ENCODE measurements around the gene DGKQ.

The DGKQ gene

DNA sequence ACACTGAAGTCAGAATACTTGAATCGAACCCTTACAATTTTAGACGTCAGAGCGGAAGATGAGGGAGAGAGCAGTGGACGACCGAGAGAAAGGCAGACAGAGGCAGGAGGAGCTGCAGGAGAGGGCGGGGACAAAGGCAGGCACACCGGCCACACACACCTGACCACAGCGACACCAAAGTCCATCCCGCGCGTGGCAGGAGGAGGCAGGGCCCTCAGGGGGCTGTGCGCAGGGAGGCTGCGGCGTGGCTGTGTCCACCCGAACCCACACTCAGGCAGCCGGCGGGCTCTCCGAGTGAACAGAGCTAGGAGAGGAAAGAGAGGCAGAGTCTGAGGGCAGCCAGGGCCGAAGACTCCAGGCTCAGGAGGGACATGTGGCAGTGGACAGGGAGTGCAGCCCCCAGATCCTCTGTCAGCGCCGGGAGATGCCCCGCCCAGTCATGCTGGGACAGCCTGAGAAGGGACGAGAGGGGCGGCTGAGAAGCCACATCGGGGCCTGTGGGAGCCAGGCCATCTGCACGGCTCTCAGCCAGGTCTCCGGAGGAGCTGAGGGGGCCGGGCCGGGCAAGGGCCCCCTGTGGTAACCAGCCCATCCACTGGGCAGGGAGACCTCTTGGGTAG lies 61.4 kb downstream of the DGKQ start:
- H4K20me1 ChIP-seq (ENCODE audit: insufficient read depth, low read length) = 0 out of 2 replicates have a peak, but pooled peaks cover 4% of the 10 kb centered on the region
- H3K4me3 ChIP-seq (ENCODE audit: low read length) = no peak overlapping the region
- DNase-seq = no peak
- no peaks in the 10 kb centered on the region for H3K9me2 ChIP-seq (replicated peaks; ENCODE audit: insufficient read depth, low read length)
- peaks cover 54% of the 10 kb centered on the region for H3K79me2 ChIP-seq (ENCODE audit: low read length)
- no peaks in the 10 kb centered on the region for H3K4me1 ChIP-seq (ENCODE audit: low read length)
- no peaks in the 10 kb centered on the region; the same call in 1 of the 2 replicates for H3K36me3 ChIP-seq (replicated peaks; ENCODE audit: insufficient read depth, low read length)
- no peak overlapping the region for H3K4me2 ChIP-seq (ENCODE audit: low read depth, low read length)
- H3K27ac ChIP-seq (ENCODE audit: low read length) = no peak overlapping the region
- no peaks in the 10 kb centered on the region for H3K27me3 ChIP-seq (replicated peaks; ENCODE audit: insufficient read depth, low read length)
- no peaks in the 10 kb centered on the region for H3K9me3 ChIP-seq (replicated peaks; ENCODE audit: insufficient read depth, low read length)
- H3F3A ChIP-seq (ENCODE audit: insufficient read depth, low read length) = no peaks in the 10 kb centered on the region
- H2AFZ ChIP-seq (ENCODE audit: low read length) = no peak overlapping the region
- TF ChIP-seq EZH2phosphoT487 (IDR thresholded peaks at IDR 0.05; ENCODE audit: low read length) = no peak
- TF ChIP-seq, protein P1, sequence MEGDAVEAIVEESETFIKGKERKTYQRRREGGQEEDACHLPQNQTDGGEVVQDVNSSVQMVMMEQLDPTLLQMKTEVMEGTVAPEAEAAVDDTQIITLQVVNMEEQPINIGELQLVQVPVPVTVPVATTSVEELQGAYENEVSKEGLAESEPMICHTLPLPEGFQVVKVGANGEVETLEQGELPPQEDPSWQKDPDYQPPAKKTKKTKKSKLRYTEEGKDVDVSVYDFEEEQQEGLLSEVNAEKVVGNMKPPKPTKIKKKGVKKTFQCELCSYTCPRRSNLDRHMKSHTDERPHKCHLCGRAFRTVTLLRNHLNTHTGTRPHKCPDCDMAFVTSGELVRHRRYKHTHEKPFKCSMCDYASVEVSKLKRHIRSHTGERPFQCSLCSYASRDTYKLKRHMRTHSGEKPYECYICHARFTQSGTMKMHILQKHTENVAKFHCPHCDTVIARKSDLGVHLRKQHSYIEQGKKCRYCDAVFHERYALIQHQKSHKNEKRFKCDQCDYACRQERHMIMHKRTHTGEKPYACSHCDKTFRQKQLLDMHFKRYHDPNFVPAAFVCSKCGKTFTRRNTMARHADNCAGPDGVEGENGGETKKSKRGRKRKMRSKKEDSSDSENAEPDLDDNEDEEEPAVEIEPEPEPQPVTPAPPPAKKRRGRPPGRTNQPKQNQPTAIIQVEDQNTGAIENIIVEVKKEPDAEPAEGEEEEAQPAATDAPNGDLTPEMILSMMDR (IDR thresholded peaks at IDR 0.05; ENCODE audit: low read length) = no peak
- no peak for TF ChIP-seq EZH2 (optimal IDR thresholded peaks at IDR 0.05; ENCODE audit: low read depth, low read length)
- no peak overlapping the region for H3K9ac ChIP-seq (ENCODE audit: low read length)

DNA sequence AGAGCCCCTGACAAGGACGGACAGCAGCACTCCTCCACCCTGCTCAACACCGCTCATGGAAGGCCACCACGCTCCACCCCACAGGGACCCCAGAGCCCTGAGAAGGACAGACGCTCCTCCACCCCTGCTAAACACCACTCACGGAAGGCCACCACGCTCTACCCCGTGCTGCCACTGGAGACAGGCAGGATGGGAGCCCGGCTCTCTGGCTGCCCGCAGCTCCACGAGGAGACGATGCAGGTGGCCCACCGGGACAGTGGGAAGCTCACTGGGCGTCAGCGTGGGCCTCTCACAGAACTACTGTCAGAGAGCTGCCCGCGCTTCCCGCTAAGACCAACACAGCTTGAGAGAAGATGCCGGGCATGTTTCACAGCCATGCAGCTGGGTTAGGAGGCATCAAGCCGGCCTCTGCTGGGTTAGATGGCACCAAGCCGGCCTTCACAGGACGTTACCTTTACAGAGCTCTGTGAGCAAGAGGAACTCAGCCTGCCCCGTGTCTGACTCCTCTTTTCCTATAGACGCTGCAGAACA lies 62.1 kb downstream of the DGKQ start:
- Histone ChIP-seq H3K9me3 (replicated peaks; ENCODE audit: insufficient read depth, low read length) (no peaks in the 10 kb centered on the region), H3K9me2 (replicated peaks; ENCODE audit: insufficient read depth, low read length) (no peaks in the 10 kb centered on the region), H3K27me3 (replicated peaks; ENCODE audit: insufficient read depth, low read length) (no peaks in the 10 kb centered on the region), H2AFZ (ENCODE audit: low read length) (no peak overlapping the region), H3K4me1 (ENCODE audit: low read length) (no peaks in the 10 kb centered on the region), H3K4me3 (ENCODE audit: low read length) (no peak overlapping the region), H4K20me1 (ENCODE audit: insufficient read depth, low read length) (0 out of 2 replicates have a peak, but pooled peaks cover 4% of the 10 kb centered on the region), H3K4me2 (ENCODE audit: low read depth, low read length) (no peak overlapping the region), H3K9ac (ENCODE audit: low read length) (no peak overlapping the region), H3F3A (ENCODE audit: insufficient read depth, low read length) (no peaks in the 10 kb centered on the region), H3K27ac (ENCODE audit: low read length) (no peak overlapping the region), H3K36me3 (replicated peaks; ENCODE audit: insufficient read depth, low read length) (no peaks in the 10 kb centered on the region; the same call in 1 of the 2 replicates), H3K79me2 (ENCODE audit: low read length) (peaks cover 51% of the 10 kb centered on the region)
- TF ChIP-seq EZH2 (optimal IDR thresholded peaks at IDR 0.05; ENCODE audit: low read depth, low read length) (no peak), EZH2phosphoT487 (IDR thresholded peaks at IDR 0.05; ENCODE audit: low read length) (no peak)
- TF ChIP-seq, protein P1 (IDR thresholded peaks at IDR 0.05; ENCODE audit: low read length) = no peak
- no peak for DNase-seq

DNA sequence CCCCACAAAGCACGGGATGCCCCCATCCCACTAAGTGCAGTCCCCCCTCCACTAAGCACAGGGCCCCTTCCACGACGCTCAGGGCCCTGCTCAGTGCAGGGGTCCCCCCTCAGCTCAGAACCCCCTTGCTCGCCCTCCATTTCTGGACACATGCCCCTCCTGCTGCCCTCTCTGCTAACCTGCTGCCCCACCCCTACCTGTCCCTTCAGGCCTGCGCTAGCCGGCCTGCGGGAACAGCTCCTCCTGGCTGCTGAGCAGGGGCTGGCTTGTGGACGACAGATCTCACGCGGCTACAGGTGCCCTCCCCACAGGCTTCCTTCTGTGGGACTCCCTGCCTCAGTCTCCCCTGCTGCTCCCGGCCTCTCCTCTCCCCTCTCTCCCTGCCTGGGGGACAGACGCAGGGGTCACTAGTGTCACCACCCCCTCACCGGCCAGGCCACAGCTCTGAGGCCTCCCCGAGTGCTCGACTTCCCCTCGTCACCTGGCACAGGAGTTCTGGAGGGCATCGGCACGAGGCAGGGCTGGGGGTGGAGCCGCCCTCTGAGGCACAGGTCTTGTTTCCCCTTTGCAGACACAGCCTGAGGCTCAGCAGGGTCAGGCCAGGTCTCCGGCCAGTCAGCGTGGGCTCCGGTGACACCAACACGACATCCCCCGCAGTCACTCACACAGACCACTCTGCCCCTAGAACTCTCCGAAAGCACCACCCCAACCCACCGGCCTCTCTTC lies 62.8 kb downstream of the DGKQ start:
- H3F3A ChIP-seq (ENCODE audit: insufficient read depth, low read length) = no peaks in the 10 kb centered on the region
- H3K9ac ChIP-seq (ENCODE audit: low read length) = no peak overlapping the region
- no peaks in the 10 kb centered on the region for H3K4me1 ChIP-seq (ENCODE audit: low read length)
- no peak overlapping the region for H2AFZ ChIP-seq (ENCODE audit: low read length)
- no peak overlapping the region for H3K4me2 ChIP-seq (ENCODE audit: low read depth, low read length)
- peaks cover 48% of the 10 kb centered on the region for H3K79me2 ChIP-seq (ENCODE audit: low read length)
- no peaks in the 10 kb centered on the region for H3K9me3 ChIP-seq (replicated peaks; ENCODE audit: insufficient read depth, low read length)
- 0 out of 2 replicates have a peak, but pooled peaks cover 4% of the 10 kb centered on the region for H4K20me1 ChIP-seq (ENCODE audit: insufficient read depth, low read length)
- H3K9me2 ChIP-seq (replicated peaks; ENCODE audit: insufficient read depth, low read length) = no peaks in the 10 kb centered on the region
- no peak overlapping the region for H3K27ac ChIP-seq (ENCODE audit: low read length)
- no peak overlapping the region for H3K4me3 ChIP-seq (ENCODE audit: low read length)
- no peaks in the 10 kb centered on the region for H3K27me3 ChIP-seq (replicated peaks; ENCODE audit: insufficient read depth, low read length)
- no peak for TF ChIP-seq EZH2 (optimal IDR thresholded peaks at IDR 0.05; ENCODE audit: low read depth, low read length)
- no peak for DNase-seq
- H3K36me3 ChIP-seq (replicated peaks; ENCODE audit: insufficient read depth, low read length) = no peaks in the 10 kb centered on the region; the same call in 1 of the 2 replicates
